Common myeloid progenitor, CD34-positive (primary cell): ENCODE data around the gene RNF141.

Experiments used
- CTCF ChIA-PET: fragments of 350-600 bp; sonication (Branson Sonifier 250); formaldehyde crosslinking; loops from one replicate; lab custom pipeline; 2021; ENCODE audit warnings: antibody characterized with exemption; lab: Charles Lee
- POLR2A ChIA-PET: fragments of 350-600 bp; sonication (Branson Sonifier 250); formaldehyde crosslinking; loops from one replicate; lab custom pipeline; 2021; ENCODE audit warnings: antibody characterized with exemption; lab: Charles Lee
- DNase-seq, 3 donors: peaks; one replicate each; pipeline versions ENCODE4 v3.0.0 to v3.0.0-alpha.2; 2013
- H3K27ac ChIP-seq, 2 experiments: 1 replicate in 1 of 2; 2 replicates in 1 of 2; pipeline ENCODE4 v1.7.0; 2013; ENCODE audit warnings: inconsistent platforms in 2 of 2, low read length in 2 of 2, mild to moderate bottlenecking in 2 of 2, low read depth in 1 of 2, moderate library complexity in 1 of 2; ENCODE audit not compliant: severe bottlenecking in 2 of 2, insufficient read depth in 1 of 2, poor library complexity in 1 of 2
- H3K27me3 ChIP-seq, 5 experiments: replicated peaks in 2 of 5; 1 replicate in 3 of 5; 2 replicates in 2 of 5; pipeline versions ENCODE4 v1.6.1 to v1.7.0; 2013; ENCODE audit warnings: low read length in 4 of 5, mild to moderate bottlenecking in 2 of 5, moderate library complexity in 2 of 5, inconsistent platforms in 1 of 5; ENCODE audit not compliant: insufficient read depth in 5 of 5, control insufficient read depth in 4 of 5
- H3K36me3 ChIP-seq, 4 experiments: 1 replicate in 2 of 4; 2 replicates in 2 of 4; pipeline versions ENCODE4 v1.6.1 to v1.7.0; 2013; ENCODE audit warnings: low read length in 3 of 4, control low read depth in 1 of 4, mild to moderate bottlenecking in 1 of 4; ENCODE audit not compliant: control insufficient read depth in 4 of 4, insufficient read depth in 4 of 4
- H3K4me1 ChIP-seq, 4 experiments: 1 replicate in 3 of 4; 2 replicates in 1 of 4; pipeline versions ENCODE4 v1.6.1 to v1.7.1; 2013; ENCODE audit warnings: low read length in 3 of 4, mild to moderate bottlenecking in 3 of 4, control low read depth in 1 of 4, inconsistent platforms in 1 of 4, moderate library complexity in 1 of 4; ENCODE audit not compliant: control insufficient read depth in 4 of 4, insufficient read depth in 4 of 4; ENCODE audit errors: control extremely low read depth in 1 of 4
- H3K4me3 ChIP-seq, 7 experiments: 1 replicate in 4 of 7; 2 replicates in 3 of 7; pipeline versions ENCODE4 v1.5.1 to v1.7.0; 2013; ENCODE audit warnings: mild to moderate bottlenecking in 7 of 7, low read length in 6 of 7, moderate library complexity in 6 of 7, inconsistent platforms in 2 of 7, low read depth in 2 of 7, control low read depth in 1 of 7; ENCODE audit not compliant: insufficient read depth in 4 of 7, control insufficient read depth in 1 of 7; ENCODE audit errors: extremely low read depth in 1 of 7
- H3K9me3 ChIP-seq, 5 experiments: 1 replicate in 4 of 5; 2 replicates in 1 of 5; pipeline versions ENCODE4 v1.6.1 to v1.7.1; 2013; ENCODE audit warnings: low read length in 4 of 5, mild to moderate bottlenecking in 2 of 5, inconsistent platforms in 1 of 5, low read depth in 1 of 5, moderate library complexity in 1 of 5; ENCODE audit not compliant: control insufficient read depth in 4 of 5, insufficient read depth in 2 of 5; ENCODE audit errors: control extremely low read depth in 1 of 5
- WGBS: methylation state at CpG from one replicate; pipeline ENCODE4 v1.1.5; 2013; ENCODE audit not compliant: insufficient coverage; 5-methylcytosine and 5-hydroxymethylcytosine counted together

Gene RNF141

DNA sequence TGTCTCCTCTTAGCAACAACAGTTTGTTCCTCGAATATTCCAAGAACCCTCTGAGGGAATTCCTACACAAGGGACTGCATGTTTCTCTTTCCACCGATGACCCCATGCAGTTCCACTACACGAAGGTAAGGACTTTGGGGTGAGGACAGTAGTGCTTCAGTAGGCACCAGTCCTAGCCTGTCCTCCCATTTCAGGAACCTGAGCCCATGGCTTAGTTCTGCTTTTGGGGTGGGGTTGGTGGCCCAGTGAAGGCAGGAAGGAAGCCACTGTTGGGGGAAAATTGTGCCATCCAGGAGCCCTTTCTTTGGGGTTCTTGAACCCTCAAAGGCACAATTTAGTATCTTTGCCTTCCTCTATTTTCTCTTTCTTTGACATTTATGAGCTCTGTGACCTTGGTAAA is 38.2 kb downstream of the RNF141 start:
- DNase-seq = peak in 2 of 3 donors; percentile 14 to 20
- H3K4me3 ChIP-seq = no peak overlapping the region
- no peaks in the 10 kb centered on the region for H3K9me3 ChIP-seq
- ChIA-PET CTCF (interaction anchor here (0.6 to 1.7 kb wide), 6 partner anchors 9 to 234 kb away, joined by 3 to 11 read pairs (median 3); no protein-coding TSS in a partner anchor), POLR2A (no interaction called here)
- no peak overlapping the region for H3K27ac ChIP-seq
- WGBS = 96% methylated on average over 3 of the region's 3 CpGs
- peaks cover 6 to 20% (median 10%) of the 10 kb centered on the region in 4 experiments for H3K4me1 ChIP-seq
- peaks cover 21 to 86% (median 67%) of the 10 kb centered on the region in 4 experiments for H3K36me3 ChIP-seq
- H3K27me3 ChIP-seq = no peaks in the 10 kb centered on the region

DNA sequence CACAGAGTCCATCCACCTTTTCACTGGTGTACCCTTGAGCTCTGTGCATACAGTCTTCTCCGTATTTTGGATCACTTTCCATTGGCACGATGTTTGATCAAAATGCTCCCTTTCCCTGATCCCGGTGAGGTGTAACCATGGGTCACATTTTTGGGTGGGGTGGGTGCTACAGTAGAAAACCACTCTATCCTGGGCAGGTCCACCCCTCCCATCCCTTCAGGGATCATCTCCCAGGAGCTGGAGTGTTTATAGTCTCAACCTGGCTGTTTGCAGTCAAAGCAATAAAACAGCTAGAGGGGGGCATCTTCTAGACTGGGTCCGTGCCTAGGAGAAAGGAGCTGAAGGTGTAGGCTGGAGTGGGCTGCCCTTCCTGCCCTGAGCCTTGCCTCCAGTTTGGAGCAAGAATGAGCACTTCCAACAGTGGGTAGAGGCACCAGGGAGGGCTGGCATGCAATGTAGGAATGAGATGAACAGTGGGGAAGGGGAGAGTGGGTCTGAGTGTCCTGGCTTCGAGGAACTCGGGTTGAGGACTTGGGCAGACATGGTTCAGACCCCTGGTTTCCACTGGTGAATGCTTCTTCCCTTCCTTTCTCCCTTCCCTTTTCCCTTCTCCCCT is 38.8 kb downstream of the RNF141 start:
- Histone ChIP-seq H3K4me3 (no peak overlapping the region), H3K27ac (no peak overlapping the region), H3K9me3 (no peaks in the 10 kb centered on the region), H3K36me3 (peaks cover 23 to 91% (median 73%) of the 10 kb centered on the region in 4 experiments), H3K27me3 (no peaks in the 10 kb centered on the region), H3K4me1 (peaks cover 6 to 20% (median 10%) of the 10 kb centered on the region in 4 experiments)
- POLR2A ChIA-PET = no interaction called here
- DNase-seq = no peak
- CTCF ChIA-PET = interaction anchor here (1.0 kb wide), 2 partner anchors 99 to 234 kb away, joined by 3 to 4 read pairs; no protein-coding TSS in a partner anchor
- 100% methylated on average over 6 of the region's 6 CpGs for WGBS

DNA sequence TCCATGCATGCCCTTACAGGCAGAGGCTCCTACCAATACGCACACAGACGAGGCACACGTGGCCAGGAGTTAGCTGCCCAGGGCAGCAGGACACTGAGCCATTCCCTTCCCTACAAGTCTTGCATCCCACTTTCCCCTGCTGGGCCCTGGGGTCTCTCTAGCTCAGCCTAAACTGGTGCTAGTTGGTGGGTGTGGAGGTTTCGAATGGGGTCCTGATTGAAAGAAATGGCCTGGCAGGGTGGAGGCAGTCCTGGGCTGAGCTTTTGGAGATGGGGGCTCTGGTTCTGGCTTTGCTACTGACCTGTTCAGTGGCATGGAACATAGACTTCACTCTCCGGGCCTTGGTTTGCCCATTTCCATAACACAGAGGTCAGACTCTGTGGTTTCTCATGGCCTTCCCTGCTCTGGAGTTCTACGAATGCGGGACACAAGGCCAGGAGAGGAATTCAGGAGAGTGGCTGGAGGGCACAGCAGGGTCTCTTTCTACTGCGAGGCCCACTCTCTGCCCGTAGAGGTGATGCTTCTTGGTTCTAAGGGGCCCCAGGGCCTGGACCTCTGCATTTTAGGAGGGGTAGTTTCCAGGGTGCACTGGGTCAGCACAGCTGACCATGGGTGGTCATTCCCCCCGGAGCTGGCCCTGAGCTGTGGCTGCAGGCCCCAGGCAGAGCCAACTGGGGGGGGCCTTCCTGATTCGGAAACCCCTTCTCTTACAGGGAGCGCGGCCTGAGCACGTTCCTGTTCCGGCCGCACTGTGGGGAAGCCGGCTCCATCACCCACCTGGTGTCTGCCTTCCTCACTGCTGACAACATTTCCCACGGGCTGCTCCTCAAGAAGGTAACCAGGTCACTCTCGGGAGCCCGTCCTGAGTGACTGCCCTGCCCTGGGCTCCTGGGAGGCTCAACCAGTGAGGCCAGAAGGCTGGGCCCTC is 40.0 kb downstream of the RNF141 start:
- H3K27me3 ChIP-seq = no peaks in the 10 kb centered on the region
- no peak overlapping the region for H3K27ac ChIP-seq
- POLR2A ChIA-PET = no interaction called here
- no peaks in the 10 kb centered on the region for H3K9me3 ChIP-seq
- CTCF ChIA-PET = no interaction called here
- 94% methylated on average over 18 of the region's 20 CpGs for WGBS
- no peak overlapping the region for H3K4me3 ChIP-seq
- peaks cover 6 to 20% (median 10%) of the 10 kb centered on the region in 4 experiments for H3K4me1 ChIP-seq
- H3K36me3 ChIP-seq = peaks cover 27 to 92% (median 73%) of the 10 kb centered on the region in 4 experiments
- DNase-seq = no peak

DNA sequence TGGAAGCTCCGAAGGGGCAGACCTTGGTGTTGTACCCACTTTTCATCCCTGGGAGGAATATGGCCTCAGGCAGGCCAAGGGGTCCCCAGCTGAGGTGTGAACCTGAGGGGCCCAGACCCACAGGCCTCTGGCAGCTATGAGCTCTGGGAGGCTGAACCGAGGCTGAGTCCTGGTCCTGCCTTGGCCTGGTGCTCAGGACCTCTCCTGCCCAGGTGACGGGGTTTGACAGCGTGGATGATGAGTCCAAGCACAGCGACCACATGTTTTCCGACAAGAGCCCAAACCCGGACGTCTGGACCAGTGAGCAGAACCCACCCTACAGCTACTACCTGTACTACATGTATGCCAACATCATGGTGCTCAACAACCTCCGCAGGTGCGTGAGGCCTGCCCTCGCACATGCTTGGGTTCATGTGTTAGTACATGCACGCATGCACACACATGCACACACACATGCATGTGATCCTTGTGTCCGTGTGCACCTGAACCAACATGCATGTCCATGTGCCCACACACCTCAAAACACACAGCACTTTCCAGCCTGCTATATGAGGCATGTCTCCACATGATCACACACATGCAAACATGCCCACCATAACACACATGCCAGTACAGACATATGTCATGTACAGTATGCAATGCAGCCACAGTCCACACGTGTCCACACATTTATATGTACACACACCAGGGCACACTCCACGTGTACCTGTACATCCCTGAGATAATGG is 40.9 kb downstream of the RNF141 start:
- Histone ChIP-seq H3K27me3 (no peaks in the 10 kb centered on the region), H3K27ac (no peak overlapping the region), H3K4me1 (peaks cover 6 to 20% (median 10%) of the 10 kb centered on the region in 4 experiments), H3K9me3 (no peaks in the 10 kb centered on the region), H3K4me3 (no peak overlapping the region), H3K36me3 (peaks cover 35 to 91% (median 70%) of the 10 kb centered on the region in 4 experiments)
- 86% methylated on average over 15 of the region's 15 CpGs for WGBS
- ChIA-PET POLR2A (no interaction called here), CTCF (interaction anchor here (1.1 kb wide), 1 partner anchor 57 kb away, joined by 3 read pairs; no protein-coding TSS in a partner anchor)
- no peak for DNase-seq

DNA sequence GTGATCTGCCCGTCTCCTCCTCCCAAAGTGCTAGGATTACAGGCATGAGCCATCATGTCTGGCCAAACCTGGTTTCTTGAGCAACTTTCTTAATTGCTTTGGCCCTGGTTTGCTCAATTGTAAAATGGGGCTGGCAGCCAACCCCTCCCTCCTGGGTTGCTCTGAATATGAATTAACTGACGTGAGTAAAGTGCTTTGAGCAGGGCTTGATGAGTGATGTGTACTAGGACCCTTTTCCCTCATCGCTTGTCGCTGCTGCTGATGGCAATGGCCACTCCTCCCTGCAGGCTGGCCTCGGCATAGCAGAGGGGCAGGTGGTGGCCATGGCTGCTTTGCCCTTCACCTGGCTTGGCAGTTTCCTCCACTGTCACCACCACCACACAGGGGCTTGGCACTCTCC is 41.5 kb downstream of the RNF141 start:
- H3K27me3 ChIP-seq = no peaks in the 10 kb centered on the region
- 97% methylated on average over 3 of the region's 5 CpGs for WGBS
- H3K36me3 ChIP-seq = peaks cover 33 to 91% (median 73%) of the 10 kb centered on the region in 4 experiments
- POLR2A ChIA-PET = no interaction called here
- no peak overlapping the region for H3K4me3 ChIP-seq
- CTCF ChIA-PET = interaction anchor here (1.1 to 1.2 kb wide), 2 partner anchors 8 to 56 kb away, joined by 3 to 4 read pairs; no protein-coding TSS in a partner anchor
- H3K4me1 ChIP-seq = peaks cover 6 to 20% (median 10%) of the 10 kb centered on the region in 4 experiments
- no peaks in the 10 kb centered on the region for H3K9me3 ChIP-seq
- no peak for DNase-seq
- no peak overlapping the region for H3K27ac ChIP-seq

DNA sequence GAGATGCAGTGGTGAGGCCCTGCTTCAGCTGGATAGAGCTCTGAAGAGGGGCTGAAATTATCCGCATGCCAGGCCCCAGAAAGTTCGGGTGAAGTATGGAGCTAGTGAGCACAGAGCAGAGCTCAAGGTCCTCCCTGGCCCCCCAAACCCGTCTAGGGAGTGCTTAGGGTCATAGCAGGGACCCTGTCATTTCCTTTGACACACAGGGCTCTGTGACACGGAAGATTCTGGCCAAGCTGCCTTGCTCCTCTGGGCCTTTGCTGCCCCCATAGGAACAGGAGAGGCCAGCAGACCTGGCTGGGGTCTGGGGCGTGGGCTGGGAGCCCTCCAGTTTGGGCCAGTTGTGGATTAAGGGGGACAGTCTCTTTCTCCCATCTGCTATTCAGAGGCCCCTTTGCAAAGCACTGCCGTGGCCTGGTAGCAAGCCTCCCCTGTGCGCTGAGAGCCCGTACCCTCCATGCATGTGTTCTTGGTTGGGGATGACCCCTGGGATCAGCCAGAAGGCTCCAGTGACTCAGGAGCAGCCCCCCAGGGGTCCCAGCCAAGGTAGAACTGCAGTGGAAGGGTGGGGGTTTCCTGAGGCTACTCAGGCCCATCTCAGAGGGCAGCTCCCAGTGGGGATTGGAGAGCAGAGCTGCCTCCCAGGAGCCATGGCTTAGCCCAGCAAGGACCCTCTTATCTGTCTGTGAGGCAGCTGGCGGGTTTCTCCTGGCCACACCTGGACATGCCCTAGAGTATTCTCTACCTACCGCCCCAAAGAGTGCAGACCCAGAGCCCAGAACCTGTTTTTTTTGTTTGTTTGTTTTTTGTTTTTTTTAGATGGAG is 42.3 kb downstream of the RNF141 start:
- peaks cover 35 to 91% (median 73%) of the 10 kb centered on the region in 4 experiments for H3K36me3 ChIP-seq
- CTCF ChIA-PET = interaction anchor here (0.9 to 1.2 kb wide), 2 partner anchors 9 to 11 kb away, joined by 3 to 4 read pairs; no protein-coding TSS in a partner anchor
- DNase-seq = no peak
- POLR2A ChIA-PET = no interaction called here
- no peak overlapping the region for H3K27ac ChIP-seq
- H3K4me1 ChIP-seq = peaks cover 3 to 16% (median 10%) of the 10 kb centered on the region in 4 experiments
- WGBS = 95% methylated on average over 8 of the region's 10 CpGs
- H3K9me3 ChIP-seq = no peaks in the 10 kb centered on the region
- H3K4me3 ChIP-seq = no peak overlapping the region
- H3K27me3 ChIP-seq = no peaks in the 10 kb centered on the region
